Smooth muscle cell (in vitro differentiated cells): ENCODE data around the gene CDC6. TPM values are rescaled to one million over a fixed set of nuclear protein-coding genes. Genes with fewer than 3 reads are reported as not detected.

ENCODE experiments used
- DNase-seq: peaks from one replicate; lab custom pipeline; 2025; ENCODE audit not compliant: unreplicated experiment; lab: John Stamatoyannopoulos, UW
- H2AFZ ChIP-seq: fragments of 200-600 bp; sonication (generic); 2 replicates; pipeline ENCODE4 v1.6.0; 2016; ENCODE audit warnings: antibody characterized with exemption, low read depth, mild to moderate bottlenecking
- H3F3A ChIP-seq: fragments of 200-600 bp; sonication (generic); 2 replicates; pipeline ENCODE4 v1.6.0; 2017; ENCODE audit warnings: antibody characterized with exemption, low read depth
- H3K27ac ChIP-seq: fragments of 200-600 bp; sonication (generic); 2 replicates; pipeline ENCODE4 v1.5.1; 2016; ENCODE audit warnings: low read depth, mild to moderate bottlenecking
- H3K27me3 ChIP-seq: fragments of 200-600 bp; sonication (generic); 2 replicates; pipeline ENCODE4 v1.6.1; 2016; ENCODE audit warnings: low read depth, mild to moderate bottlenecking
- H3K36me3 ChIP-seq: fragments of 200-600 bp; sonication (generic); 2 replicates; pipeline ENCODE4 v1.5.1; 2016; ENCODE audit warnings: low read depth
- H3K4me1 ChIP-seq: fragments of 200-600 bp; sonication (generic); 2 replicates; pipeline ENCODE4 v1.5.1; 2016; ENCODE audit warnings: low read depth
- H3K4me2 ChIP-seq: fragments of 200-600 bp; sonication (generic); 2 replicates; pipeline ENCODE4 v1.6.0; 2016; ENCODE audit warnings: mild to moderate bottlenecking
- H3K4me3 ChIP-seq: fragments of 200-600 bp; sonication (generic); 2 replicates; pipeline ENCODE4 v1.5.1; 2016; ENCODE audit warnings: mild to moderate bottlenecking
- H3K79me2 ChIP-seq: fragments of 200-600 bp; sonication (generic); 2 replicates; pipeline ENCODE4 v1.6.0; 2016; ENCODE audit warnings: low read depth, mild to moderate bottlenecking
- H3K9ac ChIP-seq: fragments of 200-600 bp; sonication (generic); 2 replicates; pipeline ENCODE4 v1.6.0; 2016; ENCODE audit warnings: low read depth
- H3K9me3 ChIP-seq: fragments of 200-600 bp; sonication (generic); replicated peaks from 2 replicates; pipeline ENCODE4 v1.5.1; 2016; ENCODE audit warnings: low read depth
- H4K20me1 ChIP-seq: fragments of 200-600 bp; sonication (generic); 2 replicates; pipeline ENCODE4 v1.6.0; 2016; ENCODE audit warnings: low read depth
- WGBS: methylation state at CpG from one replicate; pipeline ENCODE4 v1.1.7; 2016; ENCODE audit warnings: low lambda C conversion rate; 5-methylcytosine and 5-hydroxymethylcytosine counted together
- polyA plus RNA-seq: library from polyadenylated mRNA; unstranded; fragments of >200 nt; fragmentation: Nextera tagmentation; extraction: Ambion mirVana; gene quantifications from 2 replicates; pipeline ENCODE4 v1.2.1, GENCODE V29; 2016
- total RNA-seq: library from RNA; depleted of rRNA; stranded (reverse); fragments of >200 nt; gene quantifications from 2 replicates; pipeline ENCODE4 v1.2.3, GENCODE V29; 2014
- TF ChIP-seq, protein P1 (sequence below): fragments of 200-600 bp; sonication (generic); IDR thresholded peaks from 2 replicates; pipeline ENCODE4 v1.5.1; 2017; ENCODE audit warnings: borderline replicate concordance, mild to moderate bottlenecking, antibody characterized with exemption; ENCODE audit not compliant: insufficient read depth, poor library complexity, severe bottlenecking

CDC6 gene
- total and polyA plus RNA-seq, 2 experiments from 2014 or later, result 5.5 to 15.1 TPM

DNA sequence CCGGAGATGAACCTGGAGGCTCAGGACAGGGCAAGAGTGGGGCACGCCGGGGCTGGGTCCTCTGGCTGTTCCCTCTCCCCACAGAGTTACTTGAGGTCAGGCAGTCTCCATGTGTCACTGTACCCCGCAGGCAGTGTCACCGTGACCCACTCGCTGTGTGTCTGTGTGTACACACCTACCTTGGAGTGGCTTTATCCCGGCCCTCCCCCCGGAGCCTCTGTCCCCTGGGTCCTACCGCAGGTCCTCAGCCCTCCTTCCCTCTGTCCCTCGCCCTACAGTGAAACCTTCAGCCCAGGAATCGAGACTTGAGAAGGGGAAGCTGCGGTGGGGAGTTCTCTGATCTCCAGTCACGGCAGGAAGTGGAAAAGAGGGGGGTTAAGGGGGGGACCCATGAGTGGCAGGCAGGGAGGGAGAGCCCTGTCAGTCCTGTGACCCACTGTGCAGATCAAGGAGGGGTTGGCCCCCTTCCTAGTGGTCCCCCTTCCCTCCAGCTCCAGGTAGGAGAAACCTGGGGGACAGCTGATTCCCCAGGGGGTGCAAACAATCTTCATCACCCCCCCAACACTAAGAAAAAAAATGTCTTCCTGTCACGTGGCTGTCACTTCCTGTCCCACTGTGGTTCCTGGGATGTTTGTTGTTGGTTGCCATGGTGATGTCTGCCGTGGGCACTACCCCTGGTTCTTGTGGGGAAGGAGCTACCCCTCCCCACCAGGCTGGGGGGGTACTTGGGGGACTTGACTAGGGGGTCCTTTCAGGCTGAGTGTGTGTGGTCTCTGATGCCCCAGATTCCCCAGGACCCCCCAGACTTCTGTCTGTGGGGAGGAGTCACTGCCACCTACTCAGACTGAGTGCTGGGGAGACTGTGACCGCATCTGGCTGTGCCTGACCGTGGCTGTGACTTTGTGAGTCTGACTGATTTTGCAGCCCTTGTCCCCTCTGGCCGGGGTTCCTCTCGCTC lies 35.0 kb downstream of the CDC6 start:
- peak overlapping the region; percentile 96 for H3K27ac ChIP-seq
- DNase-seq, result no peak
- no peaks in the 10 kb centered on the region for H3F3A ChIP-seq
- H3K9me3 ChIP-seq, result no peaks in the 10 kb centered on the region
- H4K20me1 ChIP-seq, result peaks cover 85% of the 10 kb centered on the region
- H3K27me3 ChIP-seq, result no peaks in the 10 kb centered on the region
- TF ChIP-seq, protein P1, sequence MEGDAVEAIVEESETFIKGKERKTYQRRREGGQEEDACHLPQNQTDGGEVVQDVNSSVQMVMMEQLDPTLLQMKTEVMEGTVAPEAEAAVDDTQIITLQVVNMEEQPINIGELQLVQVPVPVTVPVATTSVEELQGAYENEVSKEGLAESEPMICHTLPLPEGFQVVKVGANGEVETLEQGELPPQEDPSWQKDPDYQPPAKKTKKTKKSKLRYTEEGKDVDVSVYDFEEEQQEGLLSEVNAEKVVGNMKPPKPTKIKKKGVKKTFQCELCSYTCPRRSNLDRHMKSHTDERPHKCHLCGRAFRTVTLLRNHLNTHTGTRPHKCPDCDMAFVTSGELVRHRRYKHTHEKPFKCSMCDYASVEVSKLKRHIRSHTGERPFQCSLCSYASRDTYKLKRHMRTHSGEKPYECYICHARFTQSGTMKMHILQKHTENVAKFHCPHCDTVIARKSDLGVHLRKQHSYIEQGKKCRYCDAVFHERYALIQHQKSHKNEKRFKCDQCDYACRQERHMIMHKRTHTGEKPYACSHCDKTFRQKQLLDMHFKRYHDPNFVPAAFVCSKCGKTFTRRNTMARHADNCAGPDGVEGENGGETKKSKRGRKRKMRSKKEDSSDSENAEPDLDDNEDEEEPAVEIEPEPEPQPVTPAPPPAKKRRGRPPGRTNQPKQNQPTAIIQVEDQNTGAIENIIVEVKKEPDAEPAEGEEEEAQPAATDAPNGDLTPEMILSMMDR, result no peak
- H3K79me2 ChIP-seq, result peaks cover 91% of the 10 kb centered on the region
- peak overlapping the region; percentile 95 for H3K9ac ChIP-seq
- H3K4me2 ChIP-seq, result peak overlapping the region; percentile 48
- H3K4me1 ChIP-seq, result peaks cover 11% of the 10 kb centered on the region
- H3K4me3 ChIP-seq, result no peak overlapping the region
- H3K36me3 ChIP-seq, result no peaks in the 10 kb centered on the region
- H2AFZ ChIP-seq, result no peak overlapping the region
- 55% methylated on average over 19 of the region's 19 CpGs for WGBS

DNA sequence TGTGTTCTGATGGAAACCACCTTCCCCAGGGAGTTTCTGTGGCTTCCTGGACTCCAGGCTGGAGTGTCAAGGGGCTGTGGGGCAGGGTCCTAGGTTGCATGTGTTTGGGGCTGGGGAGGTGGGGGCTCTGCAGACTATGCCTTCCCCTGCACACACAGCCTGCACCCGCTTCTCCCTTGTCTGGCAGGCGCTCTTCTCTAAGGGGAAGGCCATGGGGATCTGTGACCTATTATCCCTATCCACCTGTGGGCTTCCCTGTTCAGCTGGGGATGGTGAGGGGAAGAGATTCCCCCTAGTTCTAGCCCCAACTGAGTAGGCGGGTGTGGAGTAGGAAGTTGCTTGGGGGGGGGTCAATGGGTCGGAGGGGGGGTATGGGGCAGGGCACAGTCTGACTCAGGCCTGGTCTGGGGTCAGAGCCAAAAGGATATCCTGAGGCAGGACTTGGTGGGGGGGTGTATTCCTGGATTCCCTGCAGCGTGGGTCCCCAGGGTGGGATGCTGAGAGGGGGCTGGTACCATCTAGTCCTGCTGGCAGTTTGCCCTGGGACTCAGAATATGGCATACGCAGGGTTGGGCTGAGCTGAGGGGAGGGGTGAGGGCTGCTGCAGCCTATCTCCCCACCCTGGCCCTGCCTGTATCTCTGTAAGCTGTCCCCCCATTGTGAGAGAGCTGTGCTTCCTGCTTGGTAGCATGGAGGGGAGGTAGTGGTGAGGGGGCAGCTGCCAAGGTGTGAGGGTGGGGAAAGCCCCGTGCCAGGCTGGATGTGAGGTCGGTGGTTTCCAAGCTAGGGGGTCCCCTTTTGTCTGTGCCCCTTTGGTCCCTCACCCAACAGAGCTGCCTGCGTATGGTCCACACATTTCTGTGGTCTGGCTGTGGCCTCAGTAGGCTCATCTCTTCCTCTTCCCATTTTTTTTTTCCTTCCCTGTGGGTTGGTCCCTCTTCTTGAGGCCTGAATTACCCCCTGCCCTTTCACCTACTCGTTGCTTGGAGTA lies 36.0 kb downstream of the CDC6 start:
- Histone ChIP-seq H3K27me3 (no peaks in the 10 kb centered on the region), H3K4me1 (peaks cover 7% of the 10 kb centered on the region), H3K27ac (peak overlapping the region; percentile 96), H2AFZ (no peak overlapping the region), H3K4me2 (peak overlapping the region; percentile 48), H3K36me3 (no peaks in the 10 kb centered on the region), H3K4me3 (no peak overlapping the region), H3K9me3 (no peaks in the 10 kb centered on the region), H3F3A (no peaks in the 10 kb centered on the region), H3K9ac (peak overlapping the region; percentile 95), H4K20me1 (peaks cover 91% of the 10 kb centered on the region), H3K79me2 (peaks cover 91% of the 10 kb centered on the region)
- TF ChIP-seq, protein P1, result no peak
- DNase-seq, result no peak
- WGBS, result 76% methylated on average over 10 of the region's 10 CpGs

DNA sequence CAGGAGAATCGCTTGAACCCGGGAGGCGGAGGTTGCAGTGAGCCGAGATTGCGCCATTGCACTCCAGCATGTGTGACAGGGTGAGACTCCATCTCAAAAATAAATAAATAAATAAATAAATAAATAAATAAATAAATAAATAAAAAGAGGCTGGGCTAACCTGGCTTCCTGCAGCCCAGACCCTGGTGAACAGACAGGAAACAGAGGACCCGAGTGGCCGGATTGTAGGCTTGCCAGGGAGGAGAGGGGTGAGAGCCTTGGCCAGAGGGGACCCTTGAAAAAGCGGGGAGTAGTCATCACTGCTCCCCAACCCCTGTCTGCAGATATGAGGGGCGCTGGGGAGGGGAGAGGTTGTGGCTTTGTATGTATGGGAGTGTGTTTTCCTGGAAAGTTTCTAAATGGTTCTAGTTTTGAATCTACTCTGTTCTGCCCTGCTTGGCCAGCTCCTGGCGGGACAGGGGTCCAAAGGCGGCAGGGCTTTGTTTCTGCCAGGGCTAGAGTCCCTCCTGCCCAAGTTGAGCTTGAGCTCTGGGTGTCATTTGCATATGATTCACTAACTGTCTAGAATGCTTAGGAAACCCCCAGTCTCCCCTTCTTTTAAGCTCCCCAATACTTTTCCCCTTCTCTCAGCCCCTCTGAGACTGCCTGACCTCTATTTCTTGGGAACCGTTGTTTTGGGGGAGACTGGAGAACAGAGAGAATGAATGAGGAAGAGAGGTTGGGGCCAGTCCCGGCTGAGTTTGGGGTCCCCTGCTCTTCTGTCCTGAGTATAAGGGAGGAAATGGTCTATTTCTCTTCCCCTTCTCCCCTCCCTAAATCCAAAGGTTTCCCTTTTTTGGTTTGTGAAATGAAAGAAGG lies 37.7 kb downstream of the CDC6 start:
- TF ChIP-seq, protein P1, result no peak
- 93% methylated on average over 13 of the region's 13 CpGs for WGBS
- Histone ChIP-seq H3K4me2 (no peak overlapping the region), H3K27ac (no peak overlapping the region), H3K4me1 (no peaks in the 10 kb centered on the region), H4K20me1 (peaks cover 91% of the 10 kb centered on the region), H3K9ac (no peak overlapping the region), H3K36me3 (no peaks in the 10 kb centered on the region), H3K79me2 (peaks cover 88% of the 10 kb centered on the region), H3F3A (no peaks in the 10 kb centered on the region), H3K9me3 (no peaks in the 10 kb centered on the region), H3K4me3 (no peak overlapping the region), H3K27me3 (no peaks in the 10 kb centered on the region), H2AFZ (no peak overlapping the region)
- DNase-seq, result no peak
